ENCODE data around the gene UGT1A3.
"Not testable (repeated sequence)": the region's sequence is repeated elsewhere in the genome, so short reads cannot be mapped to it uniquely, and the experiment has no call there.

The UGT1A3 gene

GRCh38 chr2:233728723-233729301 lies at the start of gene UGT1A3:
Gene UGT1A3 (plus strand): TSS chr2:233729042. CDS start chr2:233729127, 85 bp downstream.
- DNase-seq (ENCODE audit: low spot score) = no peak

GRCh38 chr2:233679196-233679595 lies 49.6 kb upstream of the UGT1A3 start:
- DNase-seq (ENCODE audit: low spot score) = no peak

- no peak for DNase-seq (ENCODE audit: low spot score)
These were observed 48.3 kb upstream of the UGT1A3 start for GRCh38 chr2:233680361-233681045.

GRCh38 chr2:233681521-233682099 lies 47.2 kb upstream of the UGT1A3 start, which contains the start of gene UGT1A7:
Gene UGT1A7 (plus strand): TSS chr2:233681901. CDS start chr2:233681938, 37 bp downstream.
- no peak for DNase-seq (ENCODE audit: low spot score)

- no peak for DNase-seq (ENCODE audit: low spot score)
These were observed 44.2 kb upstream of the UGT1A3 start for GRCh38 chr2:233684640-233685039.

GRCh38 chr2:233686928-233687327 lies 41.9 kb upstream of the UGT1A3 start:
- no peak for DNase-seq (ENCODE audit: low spot score)

GRCh38 chr2:233688341-233688740 lies 40.5 kb upstream of the UGT1A3 start:
- DNase-seq (ENCODE audit: low spot score) = no peak

GRCh38 chr2:233689031-233689430 lies 39.8 kb upstream of the UGT1A3 start:
- DNase-seq (ENCODE audit: low spot score) = no peak

GRCh38 chr2:233689501-233689900 lies 39.3 kb upstream of the UGT1A3 start:
- no peak for DNase-seq (ENCODE audit: low spot score)

- no peak for DNase-seq (ENCODE audit: low spot score)
These were observed 38.4 kb upstream of the UGT1A3 start for GRCh38 chr2:233690444-233690843.

- DNase-seq (ENCODE audit: low spot score) = no peak
These were observed 37.1 kb upstream of the UGT1A3 start for GRCh38 chr2:233691443-233692433.

GRCh38 chr2:233692648-233693047 lies 36.2 kb upstream of the UGT1A3 start, which contains the start of gene UGT1A6:
Gene UGT1A6 (plus strand): TSS chr2:233692890. CDS start chr2:233693005, 115 bp downstream.
- DNase-seq (ENCODE audit: low spot score) = no peak

- no peak for DNase-seq (ENCODE audit: low spot score)
These were observed 34.9 kb upstream of the UGT1A3 start for GRCh38 chr2:233693963-233694362.

GRCh38 chr2:233698740-233699139 lies 30.1 kb upstream of the UGT1A3 start:
- DNase-seq (ENCODE audit: low spot score) = no peak

- DNase-seq (ENCODE audit: low spot score) = no peak
These were observed 29.3 kb upstream of the UGT1A3 start for GRCh38 chr2:233699424-233700027.

- DNase-seq (ENCODE audit: low spot score) = no peak
These were observed 28.7 kb upstream of the UGT1A3 start for GRCh38 chr2:233700028-233700635.

- DNase-seq (ENCODE audit: low spot score) = not testable (repeated sequence)
These were observed 28.0 kb upstream of the UGT1A3 start for GRCh38 chr2:233700842-233701241.

- no peak for DNase-seq (ENCODE audit: low spot score)
These were observed 26.6 kb upstream of the UGT1A3 start for GRCh38 chr2:233702238-233702637.

GRCh38 chr2:233705911-233706506 lies 22.8 kb upstream of the UGT1A3 start:
- DNase-seq (ENCODE audit: low spot score) = no peak

GRCh38 chr2:233706720-233707119 lies 22.1 kb upstream of the UGT1A3 start:
- DNase-seq (ENCODE audit: low spot score) = no peak
